Pancreas (tissue), 10 donors: Measurements from ENCODE around the gene CEP20. TPM values are rescaled to one million over a fixed set of nuclear protein-coding genes. Genes with fewer than 3 reads are reported as not detected.
"Not testable (repeated sequence)": the region's sequence is repeated elsewhere in the genome, so short reads cannot be mapped to it uniquely, and the experiment has no call there.

Experiments
- ATAC-seq, 4 donors: fragments of 200-7000 bp; cut with Tn5 transposase; one replicate each; pipeline versions ENCODE4 v1.8.0 to v1.9.1; 2020; ENCODE audit warnings: mild to moderate bottlenecking in 4 of 4, moderate library complexity in 4 of 4
- DNase-seq, 6 donors: peaks; one replicate each; pipeline ENCODE4 v3.0.0-alpha.2; 2020
- FAIRE-seq: peaks from 2 replicates; lab custom pipeline; 2012; peaks lifted over from hg19 to GRCh38; lab: Jason Lieb, UNC
- H3K27ac ChIP-seq, 4 donors: fragments of 200-600 bp; sonication (generic); 1 replicate in 3 of 4; 2 replicates in 1 of 4; pipeline versions ENCODE4 v1.5.0 to v1.8.0; 2020
- H3K27me3 ChIP-seq, 4 donors: fragments of 200-600 bp; one replicate each; pipeline ENCODE4 v1.8.0; 2021
- H3K36me3 ChIP-seq, 3 donors: fragments of 200-600 bp; sonication (generic) in 1 of 3; one replicate each; pipeline versions ENCODE4 v1.5.0 to v1.8.0; 2020 to 2021
- H3K4me1 ChIP-seq, 3 donors: fragments of 200-600 bp; one replicate each; pipeline ENCODE4 v1.8.0; 2021
- H3K4me3 ChIP-seq, 4 donors: fragments of 200-600 bp; sonication (generic) in 2 of 4; one replicate each; pipeline versions ENCODE4 v1.5.0 to v1.8.0; 2020 to 2021
- H3K9me3 ChIP-seq, 4 donors: fragments of 200-600 bp; one replicate each; pipeline ENCODE4 v1.8.0; 2021
- CTCF ChIP-seq, 4 donors: fragments of 200-600 bp; sonication (generic) in 3 of 4; IDR thresholded peaks; one replicate each; pipeline versions ENCODE4 v1.5.0 to v1.8.0; 2021; ENCODE audit warnings: antibody characterized with exemption in 4 of 4
- WGBS, 2 donors: extraction: QIAGEN DNeasy Blood & Tissue Kit; methylation state at CpG; one replicate each; pipeline ENCODE4 v1.1.7; 2013; 5-methylcytosine and 5-hydroxymethylcytosine counted together
- intact Hi-C, 3 donors: fragments of 100-400 bp; cut with DNase I; formaldehyde crosslinking; loops; one replicate each; pipeline versions ENCODE4 v1.11.1 to v1.14.2; 2022
- polyA plus RNA-seq, 2 donors: library from polyadenylated mRNA; stranded (reverse); fragments of 200-250 nt; gene quantifications; one replicate each; pipeline ENCODE4 v1.2.3, GENCODE V29; 2013
- total RNA-seq, 6 donors: library from RNA; stranded (reverse); fragmentation: NEBNext Ultra II Directional in 4 of 6; extraction: Animal tissue kit (Norgen Biotek cat#: 25700) in 4 of 6; gene quantifications; one replicate each; pipeline versions ENCODE4 v1.2.1 to v1.2.4, GENCODE V29; 2021 to 2023
- donor health status: healthy with polysubstance abuse.
- donor health status: DM: no; HTN: no; CAD: no; lungs with moderate emphysema.
- donor health status: DM: no; HTN: no; CAD: no.
- donor health status: control.
- donor health status: control.
- donor health status: Bipolar disorder and iron deficiency.
- donor health status: DM: yes; HTN: yes; CAD: no.
- donor health status: DM: no; HTN: no; CAD: no.
- donor health status: DM: no; HTN: no; CAD: no.
- donor health status: DM: yes; HTN: yes; CAD: no.

Gene CEP20
- total RNA-seq (10 to 100 TPM; 15.0 to 21.3 (median 17.7) TPM), polyA plus RNA-seq (10 to 100 TPM in 1 of 2 donors, 1 to 10 TPM in 1; 8.6 to 18.3 TPM)

GRCh38 chr16:15888072-15888976 lies at the start of gene CEP20:
Gene CEP20 (minus strand): TSS chr16:15888603. CDS start chr16:15888585, 18 bp downstream.
- no peaks in the 10 kb centered on the region for H3K27me3 ChIP-seq
- peaks cover 0 to 6% (median 0%) of the 10 kb centered on the region in 3 donors for H3K36me3 ChIP-seq
- no peaks in the 10 kb centered on the region for H3K9me3 ChIP-seq
- DNase-seq (peak; percentile 99 to 100 (median 100)), FAIRE-seq (peak; percentile 61), ATAC-seq (peak; percentile 99 to 100 (median 100))
- H3K4me1 ChIP-seq, result peaks cover 0 to 10% (median 5%) of the 10 kb centered on the region in 3 donors
- peak in 1 of 4 donors; percentile 22 for TF ChIP-seq CTCF (IDR thresholded peaks at IDR 0.05)
- intact Hi-C loops, result no loop called here
- H3K4me3 ChIP-seq, result peak within 1 kb of the TSS; percentile 73 to 93 (median 78)
- WGBS, 2 donors, result 0% methylated on average over 41 of the region's 41 CpGs
- peak within 1 kb of the TSS; percentile 63 to 88 (median 73) for H3K27ac ChIP-seq

- H3K27ac ChIP-seq, H3K9me3 ChIP-seq, DNase-seq, FAIRE-seq, H3K4me1 ChIP-seq, H3K27me3 ChIP-seq, intact Hi-C loops, ATAC-seq, H3K4me3 ChIP-seq, H3K36me3 ChIP-seq: not testable (repeated sequence)
- WGBS, 2 donors, result 90 to 99% methylated on average over 6 of the region's 6 CpGs
Measured at GRCh38 chr16:15936809-15937208, 48.4 kb upstream of the CEP20 start.

GRCh38 chr16:15934991-15935390 lies 46.6 kb upstream of the CEP20 start:
- no peak for ATAC-seq
- intact Hi-C loops, result no loop called here

GRCh38 chr16:15933781-15934180 lies 45.4 kb upstream of the CEP20 start:
- TF ChIP-seq CTCF (IDR thresholded peaks at IDR 0.05), result no peak
- H3K36me3 ChIP-seq, result no peaks in the 10 kb centered on the region
- no peak overlapping the region for H3K4me3 ChIP-seq
- no peaks in the 10 kb centered on the region for H3K4me1 ChIP-seq
- 82 to 83% methylated on average over 4 of the region's 4 CpGs for WGBS, 2 donors
- FAIRE-seq (no peak), DNase-seq (no peak), ATAC-seq (no peak)
- intact Hi-C loops, result no loop called here
- H3K27me3 ChIP-seq, result no peaks in the 10 kb centered on the region
- no peak overlapping the region for H3K27ac ChIP-seq
- H3K9me3 ChIP-seq, result no peaks in the 10 kb centered on the region

More at GRCh38 chr16:15934991-15935390, 46.6 kb upstream of the CEP20 start:
- Histone ChIP-seq H3K4me1 (no peaks in the 10 kb centered on the region), H3K9me3 (no peaks in the 10 kb centered on the region), H3K4me3 (no peak overlapping the region), H3K27me3 (no peaks in the 10 kb centered on the region), H3K36me3 (no peaks in the 10 kb centered on the region), H3K27ac (no peak overlapping the region)
- no peak for DNase-seq
- no peak for FAIRE-seq
- TF ChIP-seq CTCF (IDR thresholded peaks at IDR 0.05), result no peak

GRCh38 chr16:15932939-15933338 lies 44.5 kb upstream of the CEP20 start:
- DNase-seq (no peak), ATAC-seq (no peak), FAIRE-seq (no peak)
- Histone ChIP-seq H3K4me3 (no peak overlapping the region), H3K36me3 (no peaks in the 10 kb centered on the region), H3K4me1 (no peaks in the 10 kb centered on the region), H3K27me3 (no peaks in the 10 kb centered on the region), H3K9me3 (no peaks in the 10 kb centered on the region), H3K27ac (no peak overlapping the region)
- WGBS, 2 donors, result 70 to 75% methylated on average over 6 of the region's 6 CpGs
- no peak for TF ChIP-seq CTCF (IDR thresholded peaks at IDR 0.05)
- intact Hi-C loops, result no loop called here
